ENCODE data around the gene ZRANB1.

Gene ZRANB1

DNA sequence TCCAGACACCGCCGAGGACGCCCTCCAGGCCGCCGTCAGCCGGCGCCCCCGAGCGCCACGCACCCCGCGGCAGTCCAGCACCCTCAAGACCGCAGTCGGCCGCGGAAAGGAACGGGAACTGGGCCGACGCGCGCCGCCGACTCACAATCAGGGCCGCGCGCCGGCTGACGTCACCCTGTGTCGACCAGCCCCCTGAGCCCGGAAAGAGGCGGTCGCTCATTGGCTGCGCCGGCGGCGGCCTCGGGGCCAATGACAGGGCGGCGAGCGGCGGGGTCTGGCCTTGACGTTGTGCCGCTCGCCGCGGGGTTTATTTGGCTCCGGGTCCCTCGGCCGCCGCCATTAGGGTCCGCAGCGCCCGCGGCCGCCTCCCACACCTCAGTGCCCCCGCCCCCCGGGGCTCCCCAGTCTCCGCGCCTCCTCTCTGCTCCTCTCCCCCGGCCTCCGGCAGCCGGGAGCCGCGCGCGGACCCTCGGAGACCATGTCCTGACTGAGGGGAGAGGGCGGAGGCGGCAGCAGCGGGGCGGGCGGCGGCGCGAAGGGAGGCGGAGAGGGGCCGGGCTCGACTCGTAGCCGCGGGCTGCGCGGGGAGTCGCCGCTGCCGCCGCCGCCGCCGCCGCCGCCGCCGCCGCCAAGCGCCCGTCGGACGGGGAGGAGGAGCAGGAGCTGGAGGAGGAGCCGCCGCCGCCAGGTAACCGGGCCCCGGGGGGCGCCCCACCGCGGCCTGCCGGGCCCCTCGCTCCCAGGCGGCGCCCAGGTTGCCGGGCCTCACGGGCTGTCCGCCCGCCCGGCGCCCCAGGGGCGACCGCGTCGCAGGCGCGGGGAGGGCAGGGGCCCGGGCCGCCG is 25.1 kb upstream of the ZRANB1 start:
- peak overlapping the region; percentile 78 to 86 for H3K4me3 ChIP-seq (ENCODE audit: low read depth in 1 of 2, low read length in 1 of 2)
- TF ChIP-seq, protein P1, sequence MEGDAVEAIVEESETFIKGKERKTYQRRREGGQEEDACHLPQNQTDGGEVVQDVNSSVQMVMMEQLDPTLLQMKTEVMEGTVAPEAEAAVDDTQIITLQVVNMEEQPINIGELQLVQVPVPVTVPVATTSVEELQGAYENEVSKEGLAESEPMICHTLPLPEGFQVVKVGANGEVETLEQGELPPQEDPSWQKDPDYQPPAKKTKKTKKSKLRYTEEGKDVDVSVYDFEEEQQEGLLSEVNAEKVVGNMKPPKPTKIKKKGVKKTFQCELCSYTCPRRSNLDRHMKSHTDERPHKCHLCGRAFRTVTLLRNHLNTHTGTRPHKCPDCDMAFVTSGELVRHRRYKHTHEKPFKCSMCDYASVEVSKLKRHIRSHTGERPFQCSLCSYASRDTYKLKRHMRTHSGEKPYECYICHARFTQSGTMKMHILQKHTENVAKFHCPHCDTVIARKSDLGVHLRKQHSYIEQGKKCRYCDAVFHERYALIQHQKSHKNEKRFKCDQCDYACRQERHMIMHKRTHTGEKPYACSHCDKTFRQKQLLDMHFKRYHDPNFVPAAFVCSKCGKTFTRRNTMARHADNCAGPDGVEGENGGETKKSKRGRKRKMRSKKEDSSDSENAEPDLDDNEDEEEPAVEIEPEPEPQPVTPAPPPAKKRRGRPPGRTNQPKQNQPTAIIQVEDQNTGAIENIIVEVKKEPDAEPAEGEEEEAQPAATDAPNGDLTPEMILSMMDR (IDR thresholded peaks at IDR 0.05) = peak; percentile 27
- H3K36me3 ChIP-seq = no peaks in the 10 kb centered on the region
- no peaks in the 10 kb centered on the region for H3K27me3 ChIP-seq
- H3K4me1 ChIP-seq (ENCODE audit: control insufficient read depth in 1 of 2, insufficient read depth in 1 of 2, low read depth in 1 of 2, low read length in 1 of 2) = peaks cover 42 to 46% of the 10 kb centered on the region in 2 experiments
- peak overlapping the region; percentile 98 for H3K27ac ChIP-seq
- no peaks in the 10 kb centered on the region for H3K9me3 ChIP-seq

DNA sequence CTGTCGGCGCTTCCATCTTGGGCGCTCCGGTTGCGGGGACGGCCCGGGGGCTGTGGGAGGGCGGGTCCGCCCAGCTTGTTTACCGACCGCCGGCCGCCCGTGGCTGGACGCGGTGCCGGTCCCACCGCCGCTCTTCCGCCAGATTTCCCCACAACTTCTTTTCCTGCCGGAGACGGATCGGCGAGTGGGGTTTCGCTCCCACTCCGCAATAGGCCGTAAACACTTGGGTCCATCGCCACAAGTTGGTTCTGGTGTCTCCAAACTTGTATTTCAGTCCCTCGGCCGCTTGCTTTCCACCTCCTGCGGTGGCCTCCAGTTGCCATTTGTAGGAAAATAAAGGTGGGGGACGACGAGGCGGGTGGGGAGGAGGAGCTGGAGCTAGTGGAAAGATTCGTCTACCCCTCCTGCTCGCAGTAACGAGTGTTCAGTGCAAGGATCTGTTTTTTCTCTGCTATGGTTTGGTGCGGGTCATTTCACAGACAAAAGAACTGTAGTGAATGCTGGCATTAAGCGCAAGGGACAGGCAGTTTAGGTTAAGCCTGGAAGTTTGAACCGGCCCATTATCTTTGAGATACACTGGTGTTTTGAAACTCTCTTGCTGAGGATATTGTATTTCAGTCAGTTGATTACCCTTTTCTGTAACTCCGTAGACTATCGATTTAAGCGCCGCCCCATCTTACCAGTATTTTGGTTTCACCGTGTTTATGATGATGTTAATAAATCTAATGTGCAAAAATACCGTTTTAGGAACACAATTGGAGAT is 24.3 kb upstream of the ZRANB1 start:
- peaks cover 34 to 38% of the 10 kb centered on the region in 2 experiments for H3K4me1 ChIP-seq (ENCODE audit: control insufficient read depth in 1 of 2, insufficient read depth in 1 of 2, low read depth in 1 of 2, low read length in 1 of 2)
- peak overlapping the region; percentile 98 for H3K27ac ChIP-seq
- no peaks in the 10 kb centered on the region for H3K9me3 ChIP-seq
- peak overlapping the region; percentile 78 to 86 for H3K4me3 ChIP-seq (ENCODE audit: low read depth in 1 of 2, low read length in 1 of 2)
- H3K36me3 ChIP-seq = peaks cover 2% of the 10 kb centered on the region
- no peaks in the 10 kb centered on the region for H3K27me3 ChIP-seq
- TF ChIP-seq, protein P1 (IDR thresholded peaks at IDR 0.05) = no peak

DNA sequence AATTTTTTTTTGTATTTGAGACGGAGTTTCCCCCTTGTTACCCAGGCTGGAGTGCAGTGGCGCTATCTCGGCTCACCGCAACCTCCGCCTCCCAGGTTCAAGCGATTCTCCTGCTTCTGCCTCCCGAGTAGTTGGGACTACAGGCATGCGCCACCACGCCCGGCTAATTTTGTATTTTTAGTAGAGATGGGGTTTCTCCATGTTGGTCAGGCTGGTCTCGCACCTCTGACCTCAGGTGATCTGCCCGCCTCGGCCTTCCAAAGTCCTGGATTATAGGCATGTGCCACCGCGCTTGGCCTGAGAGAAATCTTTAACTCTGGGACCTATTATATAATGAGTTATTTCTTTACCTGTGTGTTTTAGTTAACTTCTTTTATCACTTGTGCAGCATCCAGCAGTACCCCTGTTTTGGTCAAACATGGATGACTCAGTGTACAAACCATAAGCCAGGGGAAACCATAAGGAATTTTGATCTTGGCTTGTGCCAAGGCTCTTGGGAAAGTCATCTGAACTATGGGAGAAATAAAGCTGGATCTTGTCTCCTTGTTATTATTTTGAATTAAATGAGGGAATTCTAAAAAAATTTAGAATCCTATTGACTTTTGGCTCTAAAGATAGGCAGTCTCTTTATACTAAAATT is 23.6 kb upstream of the ZRANB1 start:
- TF ChIP-seq, protein P1 (IDR thresholded peaks at IDR 0.05) = no peak
- Histone ChIP-seq H3K9me3 (no peaks in the 10 kb centered on the region), H3K27me3 (no peaks in the 10 kb centered on the region), H3K4me3 (ENCODE audit: low read depth in 1 of 2, low read length in 1 of 2) (peak overlapping the region; percentile 78 to 86), H3K4me1 (ENCODE audit: control insufficient read depth in 1 of 2, insufficient read depth in 1 of 2, low read depth in 1 of 2, low read length in 1 of 2) (peaks cover 27 to 32% of the 10 kb centered on the region in 2 experiments), H3K36me3 (peaks cover 8% of the 10 kb centered on the region), H3K27ac (peak overlapping the region; percentile 98)

DNA sequence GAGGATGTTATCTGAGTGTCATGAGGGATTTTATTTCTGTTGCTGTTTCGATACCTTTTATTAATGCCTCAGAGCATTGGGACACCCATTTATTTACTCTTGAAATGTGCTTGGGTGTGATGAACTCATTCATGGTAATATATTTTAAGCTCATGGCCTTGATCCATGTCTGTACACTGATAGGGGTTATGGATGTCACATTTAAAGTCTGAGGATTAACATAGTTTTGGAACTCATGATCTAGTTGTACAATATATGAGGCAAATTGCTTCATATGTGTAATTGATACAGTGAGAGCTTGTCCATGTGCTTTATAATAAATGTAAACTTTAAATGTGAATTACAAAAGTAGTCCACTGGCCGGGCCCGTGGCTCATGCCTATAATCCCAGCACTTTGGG is 23.0 kb upstream of the ZRANB1 start:
- no peaks in the 10 kb centered on the region for H3K9me3 ChIP-seq
- H3K4me3 ChIP-seq (ENCODE audit: low read depth in 1 of 2, low read length in 1 of 2) = peak overlapping the region; percentile 78 to 86
- H3K27me3 ChIP-seq = no peaks in the 10 kb centered on the region
- peak overlapping the region; percentile 98 for H3K27ac ChIP-seq
- TF ChIP-seq, protein P1 (IDR thresholded peaks at IDR 0.05) = no peak
- H3K4me1 ChIP-seq (ENCODE audit: control insufficient read depth in 1 of 2, insufficient read depth in 1 of 2, low read depth in 1 of 2, low read length in 1 of 2) = peaks cover 28 to 33% of the 10 kb centered on the region in 2 experiments
- peaks cover 8% of the 10 kb centered on the region for H3K36me3 ChIP-seq

DNA sequence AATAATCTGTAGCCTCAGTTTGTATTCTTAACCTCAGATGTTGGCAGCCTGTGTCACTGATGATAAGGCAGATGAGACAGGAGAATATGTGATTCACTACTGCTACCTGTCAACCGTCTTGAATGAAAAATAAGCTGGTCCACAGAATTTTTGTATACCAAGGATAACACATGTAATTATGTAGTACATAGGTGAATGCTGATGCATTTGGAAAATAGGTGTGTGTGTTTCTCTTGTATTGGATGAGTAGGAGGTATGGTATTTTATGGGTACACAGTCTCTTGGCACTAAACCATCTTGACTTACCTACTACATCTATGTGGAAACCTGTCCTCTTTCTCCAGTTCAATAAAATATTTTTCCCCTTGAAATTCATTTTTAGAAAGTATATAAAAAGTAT is 20.7 kb upstream of the ZRANB1 start:
- Histone ChIP-seq H3K4me1 (ENCODE audit: control insufficient read depth in 1 of 2, insufficient read depth in 1 of 2, low read depth in 1 of 2, low read length in 1 of 2) (peaks cover 33 to 45% of the 10 kb centered on the region in 2 experiments), H3K9me3 (no peaks in the 10 kb centered on the region), H3K4me3 (ENCODE audit: low read depth in 1 of 2, low read length in 1 of 2) (no peak overlapping the region), H3K27ac (no peak overlapping the region), H3K36me3 (peaks cover 8% of the 10 kb centered on the region), H3K27me3 (no peaks in the 10 kb centered on the region)
- TF ChIP-seq, protein P1 (IDR thresholded peaks at IDR 0.05) = no peak
